ENCODE measurements around the gene EXOG.

Gene EXOG

GRCh38 chr3:38515367-38515766 lies 19.2 kb downstream of the EXOG start:
- DNase-seq: no peak

- DNase-seq: no peak
These were observed 20.5 kb downstream of the EXOG start for GRCh38 chr3:38516669-38517068.

GRCh38 chr3:38519000-38519399 lies 22.9 kb downstream of the EXOG start:
- DNase-seq: peak; percentile 63

- no peak for DNase-seq
These were observed 23.5 kb downstream of the EXOG start for GRCh38 chr3:38519651-38520050.

- peak; percentile 28 for DNase-seq
These were observed 25.3 kb downstream of the EXOG start for GRCh38 chr3:38521391-38521987.

- DNase-seq: no peak
These were observed 25.9 kb downstream of the EXOG start for GRCh38 chr3:38522002-38522401.

- DNase-seq: peak; percentile 66
These were observed 28.1 kb downstream of the EXOG start for GRCh38 chr3:38524141-38524739.

GRCh38 chr3:38526792-38527191 lies 30.7 kb downstream of the EXOG start:
- DNase-seq: no peak

- DNase-seq: no peak
These were observed 32.3 kb downstream of the EXOG start for GRCh38 chr3:38528457-38528856.

- DNase-seq: no peak
These were observed 36.4 kb downstream of the EXOG start for GRCh38 chr3:38532529-38532928.

GRCh38 chr3:38533285-38533976 lies 37.3 kb downstream of the EXOG start:
- no peak for DNase-seq

GRCh38 chr3:38534180-38534579 lies 38.0 kb downstream of the EXOG start:
- DNase-seq: no peak

GRCh38 chr3:38534604-38535003 lies 38.5 kb downstream of the EXOG start:
- no peak for DNase-seq

GRCh38 chr3:38536671-38537070 lies 40.5 kb downstream of the EXOG start:
- no peak for DNase-seq

GRCh38 chr3:38538773-38539353 lies 42.7 kb downstream of the EXOG start:
- DNase-seq: no peak

GRCh38 chr3:38541806-38542205 lies 45.7 kb downstream of the EXOG start:
- no peak for DNase-seq

- DNase-seq: no peak
These were observed 46.5 kb downstream of the EXOG start for GRCh38 chr3:38542401-38543298.

GRCh38 chr3:38543586-38543985 lies 47.4 kb downstream of the EXOG start:
- no peak for DNase-seq

- DNase-seq: no peak
These were observed 48.8 kb downstream of the EXOG start for GRCh38 chr3:38544926-38545325.

- DNase-seq: no peak
These were observed 49.4 kb downstream of the EXOG start for GRCh38 chr3:38545550-38545949.

GRCh38 chr3:38545983-38546382 lies 49.8 kb downstream of the EXOG start:
- DNase-seq: no peak

GRCh38 chr3:38548154-38548931 lies 52.2 kb downstream of the EXOG start:
- DNase-seq: peak; percentile 54
